GM12892 (cell line): ENCODE measurements around the gene FCN3.

ENCODE experiments used
- POLR2A ChIP-seq: IDR thresholded peaks from 2 replicates; pipeline ENCODE4 v1.6.1; 2011; ENCODE audit warnings: low read depth, low read length, control low read depth
- POLR2AphosphoS5 ChIP-seq: IDR thresholded peaks from 2 replicates; pipeline ENCODE4 v1.6.1; 2011; ENCODE audit warnings: low read depth, low read length, control low read depth
- TAF1 ChIP-seq: IDR thresholded peaks from 2 replicates; pipeline ENCODE4 v1.6.1; 2011; ENCODE audit warnings: low read depth, mild to moderate bottlenecking, control low read depth, low read length, borderline replicate concordance

DNA sequence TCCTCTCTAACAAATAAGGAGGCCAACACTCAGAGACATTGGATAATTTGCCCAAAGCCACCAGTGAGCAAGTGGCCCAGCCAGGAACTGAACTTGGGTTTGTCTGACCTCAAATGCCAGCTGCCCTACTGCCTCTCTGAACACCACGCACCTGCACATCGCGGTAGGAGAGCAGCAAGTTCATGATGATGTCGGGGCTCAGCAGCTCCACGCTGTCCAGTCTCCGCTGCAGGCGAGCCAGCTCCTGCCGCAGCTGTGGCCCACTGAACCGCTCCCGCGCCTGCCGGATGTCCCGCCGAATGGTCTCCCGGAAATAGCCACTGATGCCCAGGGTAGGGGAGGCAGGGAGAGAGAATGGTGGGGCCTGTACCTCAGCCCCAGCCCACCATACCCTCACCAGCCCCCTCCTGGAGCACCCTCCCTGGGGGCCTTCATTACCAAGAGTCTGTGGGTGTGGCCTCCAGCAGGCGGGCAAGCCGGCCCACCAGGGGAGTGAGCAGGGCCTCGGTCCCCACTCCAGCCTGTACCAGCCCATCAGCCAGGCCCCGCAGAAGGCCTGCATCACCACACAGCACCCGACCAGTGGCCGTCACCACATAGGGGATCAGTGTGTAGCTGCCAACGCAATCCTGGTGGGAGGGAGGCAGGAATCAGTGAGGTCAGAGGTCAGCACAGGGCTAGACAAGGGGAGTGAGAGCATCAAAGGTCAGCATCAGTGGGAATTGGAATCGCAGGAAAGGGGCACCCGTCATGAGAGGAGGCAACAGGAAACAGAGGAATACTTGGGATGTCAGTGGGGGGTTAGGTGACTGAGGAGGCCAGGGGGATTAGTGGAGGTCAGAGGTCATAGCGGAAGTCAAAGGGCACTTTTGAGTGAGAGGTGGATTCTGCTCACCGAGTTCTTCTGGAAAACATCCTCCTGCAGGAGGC is 10.6 kb downstream of the FCN3 start:
- no peak for TF ChIP-seq POLR2A
- TF ChIP-seq POLR2AphosphoS5 = no peak
- no peak for TF ChIP-seq TAF1
